Caco-2 (cell line): Measurements from ENCODE around the gene DNAH2. TPM values are rescaled to one million over a fixed set of nuclear protein-coding genes. Genes with fewer than 3 reads are reported as not detected.

Source experiments
- BruUV-seq: library from RNA; stranded (reverse); fragments of 400-500 nt; replicated peaks from 2 replicates; lab custom pipeline; 2021; lab: Mats Ljungman, UMichigan
- CTCF ChIA-PET: fragments of 300-600 bp; sonication (Branson Sonifier 250); formaldehyde crosslinking; loops from one replicate; lab custom pipeline; 2022; ENCODE audit warnings: antibody characterized with exemption; lab: Charles Lee
- POLR2A ChIA-PET: fragments of 300-600 bp; sonication (Branson Sonifier 250); formaldehyde crosslinking; loops from one replicate; lab custom pipeline; 2022; ENCODE audit warnings: antibody characterized with exemption; lab: Charles Lee
- DNase-seq, 2 experiments: peaks; one replicate each; pipeline versions ENCODE4 v3.0.0 to v3.0.0-alpha.2; 2020 to 2022
- H3K27me3 ChIP-seq: replicated peaks from 2 replicates; pipeline ENCODE4 v1.6.0; 2011; ENCODE audit warnings: low read length; ENCODE audit not compliant: control insufficient read depth, insufficient read depth
- H3K36me3 ChIP-seq: 2 replicates; pipeline ENCODE4 v1.5.1; 2011; ENCODE audit warnings: low read length; ENCODE audit not compliant: control insufficient read depth, insufficient read depth
- H3K4me1 ChIP-seq: fragments of 250-450 bp; sonication (Bioruptor Pico); 2 replicates; pipeline ENCODE4 v1.5.1; 2020; ENCODE audit warnings: mild to moderate bottlenecking
- H3K4me3 ChIP-seq: 2 replicates; pipeline ENCODE4 v1.5.1; 2011; ENCODE audit warnings: low read depth, mild to moderate bottlenecking, control low read depth, low read length
- H3K9me3 ChIP-seq: fragments of 250-450 bp; sonication (Bioruptor Pico); 2 replicates; pipeline ENCODE4 v1.5.1; 2020; ENCODE audit warnings: mild to moderate bottlenecking, moderate library complexity
- H3K27ac Mint-ChIP-seq: one replicate; pipeline ENCODE4 v1.8.0; 2022; ENCODE audit warnings: mixed read lengths; ENCODE audit not compliant: unreplicated experiment
- H3K27me3 Mint-ChIP-seq: one replicate; pipeline ENCODE4 v1.8.0; 2022; ENCODE audit warnings: mixed read lengths; ENCODE audit not compliant: insufficient read depth, unreplicated experiment
- H3K36me3 Mint-ChIP-seq: one replicate; pipeline ENCODE4 v1.8.0; 2022; ENCODE audit warnings: mild to moderate bottlenecking, mixed read lengths; ENCODE audit not compliant: insufficient read depth, unreplicated experiment
- H3K4me1 Mint-ChIP-seq: one replicate; pipeline ENCODE4 v1.8.0; 2022; ENCODE audit warnings: low read depth, mixed read lengths; ENCODE audit not compliant: unreplicated experiment
- H3K4me3 Mint-ChIP-seq: one replicate; pipeline ENCODE4 v1.8.0; 2022; ENCODE audit warnings: mild to moderate bottlenecking, moderate library complexity, mixed read lengths; ENCODE audit not compliant: unreplicated experiment
- H3K9me3 Mint-ChIP-seq: one replicate; pipeline ENCODE4 v1.8.0; 2022; ENCODE audit warnings: mixed read lengths; ENCODE audit not compliant: unreplicated experiment
- CTCF ChIP-seq, 2 experiments: fragments of 200-600 bp in 1 of 2; IDR thresholded peaks; 1 replicate in 1 of 2; 2 replicates in 1 of 2; pipeline versions ENCODE4 v1.5.1 to v1.8.0; 2011 to 2022; ENCODE audit warnings: antibody characterized with exemption in 1 of 2, control low read depth in 1 of 2, inconsistent platforms in 1 of 2, low read depth in 1 of 2, low read length in 1 of 2, mild to moderate bottlenecking in 1 of 2, moderate library complexity in 1 of 2; ENCODE audit not compliant: insufficient read depth in 1 of 2, severe bottlenecking in 1 of 2, unreplicated experiment in 1 of 2
- intact Hi-C: fragments of 100-400 bp; cut with micrococcal nuclease; formaldehyde crosslinking; loops from one replicate; pipeline ENCODE4 v1.10.0; 2022; ENCODE audit not compliant: unreplicated experiment
- total RNA-seq: library from RNA; stranded (reverse); gene quantifications from 2 replicates; pipeline ENCODE4 v1.2.3, GENCODE V29; 2022

Gene DNAH2
- total RNA-seq, 1 experiment from 2014 or later, result 1.9 TPM

- Histone ChIP-seq H3K36me3 (no peaks in the 10 kb centered on the region), H3K27me3 (no peaks in the 10 kb centered on the region), H3K4me1 (no peaks in the 10 kb centered on the region), H3K4me3 (peak overlapping the region; percentile 50), H3K9me3 (no peaks in the 10 kb centered on the region)
- Mint-ChIP-seq H3K4me1 (no peaks in the 10 kb centered on the region), H3K4me3 (peak overlapping the region; percentile 73), H3K36me3 (peaks cover 2% of the 10 kb centered on the region), H3K27ac (no peak overlapping the region), H3K27me3 (no peaks in the 10 kb centered on the region), H3K9me3 (no peaks in the 10 kb centered on the region)
- no TSS peak for BruUV-seq
- POLR2A ChIA-PET, result interaction anchor here (1.0 kb wide), 1 partner anchor 18 kb away, joined by 3 read pairs; the partner anchor contains the start of gene TP53
- intact Hi-C loops, result no loop called here
- no peak for DNase-seq
- CTCF ChIA-PET, result interaction anchor here (3.3 kb wide), 1 partner anchor 11 kb away, joined by 24 read pairs; the partner anchor contains the start of gene DNAH2
- no peak for TF ChIP-seq CTCF (IDR thresholded peaks at IDR 0.05; ENCODE audit: insufficient read depth in 1 of 2, low read depth in 1 of 2, low read length in 1 of 2, severe bottlenecking in 1 of 2, unreplicated experiment in 1 of 2)
These were observed 12.0 kb upstream of the DNAH2 start for GRCh38 chr17:7705269-7706255.

- Histone ChIP-seq H3K4me1 (no peaks in the 10 kb centered on the region), H3K9me3 (no peaks in the 10 kb centered on the region), H3K36me3 (no peaks in the 10 kb centered on the region), H3K4me3 (no peak overlapping the region), H3K27me3 (no peaks in the 10 kb centered on the region)
- TF ChIP-seq CTCF (IDR thresholded peaks at IDR 0.05; ENCODE audit: insufficient read depth in 1 of 2, low read depth in 1 of 2, low read length in 1 of 2, severe bottlenecking in 1 of 2, unreplicated experiment in 1 of 2), result no peak
- H3K4me3 Mint-ChIP-seq, result peak overlapping the region; percentile 73
- H3K27ac Mint-ChIP-seq, result no peak overlapping the region
- no peaks in the 10 kb centered on the region for H3K4me1 Mint-ChIP-seq
- POLR2A ChIA-PET, result no interaction called here
- CTCF ChIA-PET, result interaction anchor here (3.3 kb wide), 1 partner anchor 10 kb away, joined by 24 read pairs; the partner anchor contains the start of gene DNAH2
- no peaks in the 10 kb centered on the region for H3K27me3 Mint-ChIP-seq
- DNase-seq, result no peak
- intact Hi-C loops, result no loop called here
- H3K36me3 Mint-ChIP-seq, result peaks cover 5% of the 10 kb centered on the region
- no TSS peak for BruUV-seq
- H3K9me3 Mint-ChIP-seq, result no peaks in the 10 kb centered on the region
These were observed 10.8 kb upstream of the DNAH2 start for GRCh38 chr17:7706631-7707354.

GRCh38 chr17:7707446-7707845 lies 10.1 kb upstream of the DNAH2 start:
- Mint-ChIP-seq H3K9me3 (no peaks in the 10 kb centered on the region), H3K27ac (no peak overlapping the region), H3K4me1 (no peaks in the 10 kb centered on the region), H3K36me3 (peaks cover 5% of the 10 kb centered on the region), H3K27me3 (no peaks in the 10 kb centered on the region), H3K4me3 (no peak overlapping the region)
- intact Hi-C loops, result no loop called here
- Histone ChIP-seq H3K4me3 (no peak overlapping the region), H3K36me3 (no peaks in the 10 kb centered on the region), H3K9me3 (no peaks in the 10 kb centered on the region), H3K4me1 (no peaks in the 10 kb centered on the region), H3K27me3 (no peaks in the 10 kb centered on the region)
- ChIA-PET CTCF (interaction anchor here (3.3 kb wide), 1 partner anchor 9 kb away, joined by 24 read pairs; the partner anchor contains the start of gene DNAH2), POLR2A (no interaction called here)
- no peak for TF ChIP-seq CTCF (IDR thresholded peaks at IDR 0.05; ENCODE audit: insufficient read depth in 1 of 2, low read depth in 1 of 2, low read length in 1 of 2, severe bottlenecking in 1 of 2, unreplicated experiment in 1 of 2)
- DNase-seq, result no peak
- BruUV-seq, result no TSS peak
